Naive thymus-derived CD4-positive, alpha-beta T cell (primary cell): ENCODE data around the gene GRIN2C. TPM values are rescaled to one million over a fixed set of nuclear protein-coding genes. Genes with fewer than 3 reads are reported as not detected.
A peak's percentile ranks its signal among the peaks of the same experiment; 100 is the strongest.

Experiments
- ATAC-seq: fragments of 150-1000 bp; cut with Tn5 transposase; 2 replicates; pipeline ENCODE4 v1.10.0; 2021; ENCODE audit warnings: mild to moderate bottlenecking, moderate library complexity
- CTCF ChIA-PET: fragments of 350-600 bp; sonication (Branson Sonifier 250); formaldehyde crosslinking; loops from one replicate; lab custom pipeline; 2021; ENCODE audit warnings: antibody characterized with exemption; lab: Charles Lee
- POLR2A ChIA-PET: fragments of 350-600 bp; sonication (Branson Sonifier 250); formaldehyde crosslinking; loops from one replicate; lab custom pipeline; 2021; ENCODE audit warnings: antibody characterized with exemption, inconsistent platforms; lab: Charles Lee
- DNase-seq, 9 donors: peaks; one replicate each; pipeline versions ENCODE4 v3.0.0 to v3.0.0-alpha.2; 2020 to 2022; ENCODE audit warnings: mixed read lengths in 1 of 9
- H3K27ac ChIP-seq: one replicate; pipeline ENCODE4 v1.7.0; 2013; ENCODE audit warnings: mild to moderate bottlenecking, low read depth, low read length, moderate library complexity
- H3K27me3 ChIP-seq, 2 donors: one replicate each; pipeline ENCODE4 v1.7.0; 2013; ENCODE audit warnings: low read length in 2 of 2, mild to moderate bottlenecking in 2 of 2, moderate library complexity in 2 of 2; ENCODE audit not compliant: control insufficient read depth in 2 of 2, insufficient read depth in 2 of 2
- H3K36me3 ChIP-seq, 3 experiments: 1 replicate in 2 of 3; 2 replicates in 1 of 3; pipeline ENCODE4 v1.7.0; 2013; ENCODE audit warnings: low read length in 3 of 3, mild to moderate bottlenecking in 3 of 3, moderate library complexity in 1 of 3; ENCODE audit not compliant: insufficient read depth in 3 of 3, control insufficient read depth in 2 of 3
- H3K4me1 ChIP-seq, 2 donors: one replicate each; pipeline ENCODE4 v1.7.0; 2013; ENCODE audit warnings: low read length in 2 of 2, mild to moderate bottlenecking in 2 of 2, moderate library complexity in 1 of 2; ENCODE audit not compliant: control insufficient read depth in 2 of 2, insufficient read depth in 2 of 2
- H3K4me3 ChIP-seq: 2 replicates; pipeline ENCODE4 v1.7.0; 2013; ENCODE audit warnings: mild to moderate bottlenecking, low read length
- H3K9me3 ChIP-seq, 3 experiments: 1 replicate in 2 of 3; 2 replicates in 1 of 3; pipeline ENCODE4 v1.7.0; 2013; ENCODE audit warnings: low read length in 3 of 3; ENCODE audit not compliant: control insufficient read depth in 2 of 3
- H3K27ac Mint-ChIP-seq, 9 donors: one replicate each; pipeline ENCODE4 v1.8.0; 2020 to 2022; ENCODE audit warnings: mixed read lengths in 9 of 9, mild to moderate bottlenecking in 8 of 9, moderate library complexity in 5 of 9, inconsistent platforms in 2 of 9
- H3K27me3 Mint-ChIP-seq, 5 donors: one replicate each; pipeline ENCODE4 v1.8.0; 2021 to 2022; ENCODE audit warnings: mixed read lengths in 5 of 5, mild to moderate bottlenecking in 1 of 5
- H3K36me3 Mint-ChIP-seq, 5 donors: one replicate each; pipeline ENCODE4 v1.8.0; 2020 to 2022; ENCODE audit warnings: mixed read lengths in 5 of 5, mild to moderate bottlenecking in 3 of 5, inconsistent platforms in 1 of 5
- H3K4me1 Mint-ChIP-seq, 7 donors: one replicate each; pipeline ENCODE4 v1.8.0; 2020 to 2022; ENCODE audit warnings: mixed read lengths in 7 of 7, mild to moderate bottlenecking in 3 of 7, inconsistent platforms in 1 of 7
- H3K4me3 Mint-ChIP-seq, 10 donors: one replicate each; pipeline ENCODE4 v1.8.0; 2020 to 2022; ENCODE audit warnings: mild to moderate bottlenecking in 10 of 10, mixed read lengths in 10 of 10, moderate library complexity in 6 of 10, inconsistent platforms in 2 of 10
- H3K9me3 Mint-ChIP-seq, 11 donors: one replicate each; pipeline ENCODE4 v1.8.0; 2020 to 2022; ENCODE audit warnings: mixed read lengths in 11 of 11, mild to moderate bottlenecking in 4 of 11, inconsistent platforms in 1 of 11, moderate library complexity in 1 of 11
- intact Hi-C, 2 donors: fragments of 100-400 bp; cut with micrococcal nuclease; formaldehyde crosslinking; loops; one replicate each; pipeline ENCODE4 v1.15.1; 2023
- polyA plus RNA-seq, 2 donors: library from polyadenylated mRNA; unstranded; fragments of 300-500 nt; fragmentation: Illumina TruSeq; gene quantifications; one replicate each; pipeline ENCODE4 v1.2.3, GENCODE V29; 2021
- total RNA-seq, 6 experiments: library from RNA in 5 of 6; stranded (reverse) in 5 of 6; gene quantifications; 1 replicate in 5 of 6; 2 replicates in 1 of 6; pipeline ENCODE4 v1.2.3 and lab custom pipeline; 2021 to 2026

Gene GRIN2C
- total and polyA plus RNA-seq, 7 experiments from 2014 or later: 0.12 to 0.15 TPM; not detected in 5

DNA sequence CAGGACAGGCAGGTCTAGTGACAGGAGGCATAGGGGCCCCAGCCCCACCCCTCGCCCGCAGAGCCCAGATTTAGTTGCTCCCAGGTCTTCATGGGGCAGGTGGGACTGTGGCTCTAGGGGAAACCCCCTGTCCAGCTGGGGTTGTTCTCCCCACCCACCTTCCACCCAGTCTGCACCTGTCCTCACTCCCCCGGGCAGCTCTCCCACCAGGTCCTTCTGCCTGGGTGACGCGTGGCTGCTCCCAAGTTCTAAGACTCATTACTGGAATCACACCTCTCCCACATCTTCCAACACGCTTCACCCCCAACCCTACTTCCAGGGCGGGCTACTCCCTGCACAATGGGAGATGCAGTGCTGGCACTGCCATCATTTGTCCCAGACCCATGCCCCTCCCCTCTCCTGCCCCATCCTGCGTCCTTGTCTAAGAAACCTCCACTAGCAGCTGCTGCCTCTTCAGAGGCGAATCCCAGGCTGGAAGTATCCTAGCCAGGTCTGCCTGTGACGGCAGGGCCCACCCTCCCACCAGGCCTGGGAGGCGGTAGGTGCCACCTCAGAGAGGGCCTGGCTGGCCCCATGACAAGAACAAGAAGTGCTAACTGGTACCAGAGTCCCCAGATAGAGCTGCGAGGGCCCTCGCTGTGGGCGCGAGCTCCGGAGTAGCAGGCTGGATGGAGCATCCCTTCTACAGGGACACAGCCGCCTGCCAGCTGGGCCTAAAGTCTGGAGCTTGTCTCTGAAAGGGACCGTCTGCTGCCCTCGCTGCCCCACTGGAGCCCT is 22.8 kb downstream of the GRIN2C start:
- Histone ChIP-seq H3K9me3 (no peaks in the 10 kb centered on the region), H3K4me3 (no peak overlapping the region), H3K36me3 (peaks cover 0 to 58% (median 0%) of the 10 kb centered on the region in 3 experiments), H3K27me3 (no peaks in the 10 kb centered on the region), H3K27ac (no peak overlapping the region), H3K4me1 (no peaks in the 10 kb centered on the region)
- DNase-seq (no peak), ATAC-seq (no peak)
- peaks cover 0 to 38% (median 20%) of the 10 kb centered on the region in 5 donors for H3K36me3 Mint-ChIP-seq
- no peaks in the 10 kb centered on the region for H3K9me3 Mint-ChIP-seq
- H3K27me3 Mint-ChIP-seq: peaks cover 2 to 8% (median 4%) of the 10 kb centered on the region in 5 donors
- H3K4me1 Mint-ChIP-seq: peaks cover 8 to 22% (median 15%) of the 10 kb centered on the region in 7 donors
- H3K27ac Mint-ChIP-seq: no peak overlapping the region
- ChIA-PET POLR2A (no interaction called here), CTCF (no interaction called here)
- H3K4me3 Mint-ChIP-seq: no peak overlapping the region
- intact Hi-C loops: no loop called here

DNA sequence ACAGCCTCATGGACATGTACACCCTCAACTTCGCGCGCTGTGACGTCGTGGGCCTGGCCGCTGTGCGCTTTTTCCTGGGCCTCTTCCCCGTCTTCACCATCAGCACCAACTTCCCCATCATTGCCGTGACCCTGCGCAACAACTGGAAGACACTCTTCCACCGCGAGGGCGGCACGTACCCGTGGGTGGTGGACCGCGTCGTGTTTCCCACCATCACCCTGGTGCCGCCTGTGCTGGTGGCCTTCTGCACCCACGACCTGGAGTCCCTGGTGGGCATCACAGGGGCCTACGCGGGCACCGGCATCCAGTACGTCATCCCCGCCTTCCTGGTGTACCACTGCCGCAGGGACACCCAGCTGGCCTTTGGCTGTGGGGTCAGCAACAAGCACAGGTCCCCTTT is 23.5 kb downstream of the GRIN2C start:
- peaks cover 0 to 65% (median 0%) of the 10 kb centered on the region in 3 experiments for H3K36me3 ChIP-seq
- ChIA-PET CTCF (no interaction called here), POLR2A (no interaction called here)
- H3K4me3 ChIP-seq: no peak overlapping the region
- Mint-ChIP-seq H3K27me3 (peaks cover 0 to 3% (median 2%) of the 10 kb centered on the region in 5 donors), H3K36me3 (peaks cover 0 to 37% (median 20%) of the 10 kb centered on the region in 5 donors), H3K4me3 (no peak overlapping the region), H3K4me1 (peaks cover 8 to 17% (median 9%) of the 10 kb centered on the region in 7 donors), H3K27ac (no peak overlapping the region), H3K9me3 (no peaks in the 10 kb centered on the region)
- intact Hi-C loops: no loop called here
- DNase-seq (no peak), ATAC-seq (no peak)
- H3K27ac ChIP-seq: no peak overlapping the region
- no peaks in the 10 kb centered on the region for H3K27me3 ChIP-seq
- no peaks in the 10 kb centered on the region for H3K4me1 ChIP-seq
- no peaks in the 10 kb centered on the region for H3K9me3 ChIP-seq

GRCh38 chr17:74833501-74834377 is 25.9 kb downstream of the GRIN2C start:
- H3K27me3 Mint-ChIP-seq: no peaks in the 10 kb centered on the region
- POLR2A ChIA-PET: no interaction called here
- H3K27ac ChIP-seq: no peak overlapping the region

DNA sequence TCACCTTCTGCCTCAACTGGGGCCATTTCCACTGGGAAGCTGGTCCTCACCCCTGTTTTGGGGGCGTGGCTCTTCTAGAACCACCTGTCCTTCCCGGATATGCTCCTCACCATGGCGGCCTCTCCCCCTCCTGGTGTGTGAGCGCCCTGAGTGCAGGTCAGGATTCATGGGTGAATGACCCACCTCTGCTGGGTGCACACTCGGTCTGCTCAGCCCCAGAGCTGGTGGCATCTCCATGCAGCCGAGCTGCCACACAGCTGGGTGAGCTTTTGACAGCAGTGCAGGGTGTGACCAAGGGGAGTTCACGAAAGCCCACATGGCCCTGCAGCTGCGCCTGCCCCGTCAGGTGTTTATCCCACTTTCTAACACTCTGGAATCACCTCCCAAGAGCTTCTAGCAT is 27.3 kb downstream of the GRIN2C start:
- Histone ChIP-seq H3K27me3 (no peaks in the 10 kb centered on the region), H3K36me3 (peaks cover 0 to 84% (median 0%) of the 10 kb centered on the region in 3 experiments), H3K4me3 (no peak overlapping the region), H3K27ac (no peak overlapping the region), H3K4me1 (no peaks in the 10 kb centered on the region), H3K9me3 (no peaks in the 10 kb centered on the region)
- Mint-ChIP-seq H3K36me3 (peaks cover 0 to 52% (median 11%) of the 10 kb centered on the region in 5 donors), H3K27ac (no peak overlapping the region), H3K4me1 (peaks cover 0 to 4% (median 0%) of the 10 kb centered on the region in 7 donors), H3K27me3 (no peaks in the 10 kb centered on the region), H3K4me3 (no peak overlapping the region), H3K9me3 (no peaks in the 10 kb centered on the region)
- ATAC-seq (no peak), DNase-seq (no peak)
- POLR2A ChIA-PET: interaction anchor here (0.6 kb wide), 1 partner anchor 1524 kb away, joined by 3 read pairs; no protein-coding TSS in a partner anchor
- intact Hi-C loops: no loop called here
- CTCF ChIA-PET: no interaction called here

More at GRCh38 chr17:74833501-74834377, 25.9 kb downstream of the GRIN2C start:
- DNase-seq: no peak
- Histone ChIP-seq H3K4me1 (no peaks in the 10 kb centered on the region), H3K9me3 (no peaks in the 10 kb centered on the region), H3K36me3 (peaks cover 0 to 82% (median 0%) of the 10 kb centered on the region in 3 experiments), H3K27me3 (no peaks in the 10 kb centered on the region), H3K4me3 (no peak overlapping the region)
- CTCF ChIA-PET: no interaction called here
- Mint-ChIP-seq H3K27ac (no peak overlapping the region), H3K4me3 (no peak overlapping the region), H3K9me3 (no peaks in the 10 kb centered on the region), H3K4me1 (peaks cover 0 to 7% (median 0%) of the 10 kb centered on the region in 7 donors), H3K36me3 (peaks cover 0 to 58% (median 20%) of the 10 kb centered on the region in 5 donors)
- ATAC-seq: peak; percentile 64
- intact Hi-C loops: no loop called here

DNA sequence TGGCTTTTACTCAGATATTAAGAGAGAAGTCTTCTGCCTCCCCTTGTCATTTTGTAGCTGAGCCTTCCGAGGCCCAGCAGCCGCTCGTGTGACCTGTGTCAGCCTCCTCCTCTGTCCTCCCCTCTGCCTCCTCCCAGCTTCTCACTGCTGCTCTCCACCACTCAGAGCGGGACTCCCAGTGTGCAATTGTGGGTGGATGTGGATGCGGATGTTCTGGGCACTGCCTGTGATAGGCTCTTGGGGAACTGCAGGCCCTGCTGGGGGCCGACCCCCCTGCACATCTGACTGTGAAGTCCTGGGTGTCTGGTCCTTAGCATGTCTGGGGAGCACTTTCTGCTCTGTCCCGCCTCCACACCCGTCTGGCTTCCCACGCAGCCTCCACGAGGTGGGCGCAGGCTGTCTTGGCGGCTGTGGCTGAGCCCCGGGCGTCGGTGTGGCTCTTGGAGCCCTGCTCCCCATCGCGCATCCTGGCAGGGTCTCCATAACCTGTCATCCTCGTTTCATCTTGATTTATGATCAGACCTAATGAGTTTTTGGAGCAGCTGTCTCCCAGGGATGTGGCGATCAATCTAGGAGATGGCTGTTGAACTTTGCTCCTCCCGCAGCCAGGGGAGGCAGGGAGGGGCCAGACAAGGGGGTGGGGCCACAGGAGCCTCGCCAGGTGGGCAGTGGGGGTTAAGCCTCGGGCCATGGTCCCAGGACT is 28.1 kb downstream of the GRIN2C start:
- H3K36me3 Mint-ChIP-seq: peaks cover 0 to 52% (median 9%) of the 10 kb centered on the region in 5 donors
- peaks cover 0 to 4% (median 0%) of the 10 kb centered on the region in 7 donors for H3K4me1 Mint-ChIP-seq
- no peaks in the 10 kb centered on the region for H3K4me1 ChIP-seq
- no peaks in the 10 kb centered on the region for H3K27me3 Mint-ChIP-seq
- no peak for DNase-seq
- no peak overlapping the region for H3K4me3 ChIP-seq
- H3K4me3 Mint-ChIP-seq: no peak overlapping the region
- H3K36me3 ChIP-seq: peaks cover 0 to 84% (median 0%) of the 10 kb centered on the region in 3 experiments
- no peaks in the 10 kb centered on the region for H3K9me3 Mint-ChIP-seq
- H3K9me3 ChIP-seq: no peaks in the 10 kb centered on the region
- ATAC-seq: no peak
- CTCF ChIA-PET: no interaction called here
- H3K27ac Mint-ChIP-seq: no peak overlapping the region
- POLR2A ChIA-PET: no interaction called here
- no peaks in the 10 kb centered on the region for H3K27me3 ChIP-seq
- H3K27ac ChIP-seq: no peak overlapping the region
- intact Hi-C loops: no loop called here

DNA sequence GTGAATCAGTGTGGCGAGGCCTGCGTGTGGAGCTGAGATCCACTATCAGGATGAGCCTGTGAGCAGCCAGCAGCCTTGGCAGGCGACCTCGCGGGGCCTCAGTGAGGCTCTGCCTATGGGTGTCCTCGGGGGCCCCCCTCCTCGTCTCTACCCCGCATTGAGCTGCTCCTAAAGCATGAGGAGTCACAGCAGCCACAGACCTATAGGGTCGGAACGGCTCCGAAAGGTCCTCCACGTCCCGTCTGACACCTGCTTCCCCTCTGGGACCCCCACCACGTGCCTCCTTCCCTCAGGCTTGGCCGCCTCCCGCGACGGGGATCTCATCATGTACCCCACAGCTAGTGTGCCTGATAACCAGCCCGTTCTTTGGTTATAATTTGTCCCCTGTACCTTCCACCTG is 28.8 kb downstream of the GRIN2C start:
- Mint-ChIP-seq H3K4me3 (no peak overlapping the region), H3K4me1 (peaks cover 0 to 4% (median 0%) of the 10 kb centered on the region in 7 donors), H3K9me3 (no peaks in the 10 kb centered on the region), H3K27ac (no peak overlapping the region), H3K36me3 (peaks cover 0 to 50% (median 2%) of the 10 kb centered on the region in 5 donors), H3K27me3 (no peaks in the 10 kb centered on the region)
- H3K4me1 ChIP-seq: no peaks in the 10 kb centered on the region
- ChIA-PET CTCF (interaction anchor here (0.7 kb wide), 1 partner anchor 11 kb away, joined by 3 read pairs; no protein-coding TSS in a partner anchor), POLR2A (no interaction called here)
- H3K4me3 ChIP-seq: no peak overlapping the region
- DNase-seq (no peak), ATAC-seq (no peak)
- H3K27ac ChIP-seq: no peak overlapping the region
- intact Hi-C loops: no loop called here
- H3K36me3 ChIP-seq: peaks cover 0 to 84% (median 0%) of the 10 kb centered on the region in 3 experiments
- H3K9me3 ChIP-seq: no peaks in the 10 kb centered on the region
- no peaks in the 10 kb centered on the region for H3K27me3 ChIP-seq
